IMR-90 (cell line): Measurements from ENCODE around the gene MNT. TPM values are rescaled to one million over a fixed set of nuclear protein-coding genes. Genes with fewer than 3 reads are reported as not detected.

ENCODE experiments used
- ATAC-seq: fragments of 200-7000 bp; cut with Tn5 transposase; 2 replicates; pipeline ENCODE4 v1.9.1; 2020; ENCODE audit warnings: low read depth, mild to moderate bottlenecking, moderate library complexity
- BruUV-seq: library from RNA; stranded (reverse); fragments of 400-500 nt; replicated peaks from 2 replicates; lab custom pipeline; 2021; lab: Mats Ljungman, UMichigan
- CTCF ChIA-PET: fragments of 300-600 bp; formaldehyde crosslinking; extraction: SDS; loops from one replicate; lab custom pipeline; 2021; ENCODE audit warnings: antibody characterized with exemption; lab: Yijun Ruan, JAX
- POLR2A ChIA-PET: fragments of 300-600 bp; sonication (Branson Sonifier 250); formaldehyde crosslinking; loops from one replicate; lab custom pipeline; 2022; ENCODE audit warnings: antibody characterized with exemption; ENCODE audit not compliant: unreplicated experiment; lab: Charles Lee
- DNase-seq: peaks from one replicate; pipeline ENCODE4 v3.0.0; 2013
- H2AFZ ChIP-seq: replicated peaks from 2 replicates; pipeline ENCODE3; 2013; ENCODE audit warnings: low read length, mild to moderate bottlenecking; ENCODE audit not compliant: poor library complexity
- H2AK5ac ChIP-seq: 2 replicates; pipeline ENCODE4 v1.6.1; 2013; ENCODE audit warnings: low read depth, low read length, inconsistent platforms
- H2AK9ac ChIP-seq: replicated peaks from 2 replicates; pipeline ENCODE3; 2013; ENCODE audit warnings: mild to moderate bottlenecking, low read depth, low read length, moderate library complexity; ENCODE audit not compliant: poor library complexity
- H2BK120ac ChIP-seq: 2 replicates; pipeline ENCODE4 v1.6.1; 2013; ENCODE audit warnings: low read depth, low read length, inconsistent platforms
- H2BK15ac ChIP-seq: 3 replicates; pipeline ENCODE4 v1.6.1; 2013; ENCODE audit warnings: low read depth, low read length, inconsistent platforms
- H2BK20ac ChIP-seq: 2 replicates; pipeline ENCODE4 v1.6.1; 2013; ENCODE audit warnings: low read depth, mild to moderate bottlenecking, inconsistent platforms, low read length, moderate library complexity
- H2BK5ac ChIP-seq: 2 replicates; pipeline ENCODE4 v1.6.1; 2013; ENCODE audit warnings: mild to moderate bottlenecking, low read depth, low read length, inconsistent platforms; ENCODE audit not compliant: poor library complexity, severe bottlenecking
- H3K14ac ChIP-seq: replicated peaks from 2 replicates; pipeline ENCODE4 v1.6.1; 2013; ENCODE audit warnings: low read depth, low read length, inconsistent platforms
- H3K18ac ChIP-seq: 2 replicates; pipeline ENCODE4 v1.6.1; 2013; ENCODE audit warnings: low read depth, low read length, control low read depth
- H3K23ac ChIP-seq: 2 replicates; pipeline ENCODE4 v1.6.1; 2013; ENCODE audit warnings: low read depth, low read length, inconsistent platforms
- H3K27ac ChIP-seq: 2 replicates; pipeline ENCODE4 v1.5.1; 2013; ENCODE audit warnings: mild to moderate bottlenecking, control low read depth, low read length; ENCODE audit not compliant: insufficient read depth
- H3K27me3 ChIP-seq: 2 replicates; pipeline ENCODE4 v1.6.1; 2013; ENCODE audit warnings: low read length; ENCODE audit not compliant: control insufficient read depth, insufficient read depth
- H3K36me3 ChIP-seq: 2 replicates; pipeline ENCODE4 v1.6.1; 2013; ENCODE audit warnings: low read length, mixed read lengths; ENCODE audit not compliant: control insufficient read depth, insufficient read depth
- H3K4ac ChIP-seq: 2 replicates; pipeline ENCODE4 v1.6.1; 2013; ENCODE audit warnings: low read depth, low read length, inconsistent platforms
- H3K4me1 ChIP-seq: 2 replicates; pipeline ENCODE4 v1.6.1; 2013; ENCODE audit warnings: low read length, mixed read lengths; ENCODE audit not compliant: control insufficient read depth, insufficient read depth
- H3K4me2 ChIP-seq: 2 replicates; pipeline ENCODE4 v1.6.1; 2013; ENCODE audit warnings: low read depth, mild to moderate bottlenecking, control low read depth, low read length, moderate library complexity
- H3K4me3 ChIP-seq: 2 replicates; pipeline ENCODE4 v1.5.1; 2013; ENCODE audit warnings: low read depth, mild to moderate bottlenecking, control low read depth, low read length, moderate library complexity; ENCODE audit not compliant: insufficient read depth
- H3K56ac ChIP-seq: 2 replicates; pipeline ENCODE4 v1.6.1; 2013; ENCODE audit warnings: low read length, inconsistent platforms; ENCODE audit not compliant: insufficient read depth; ENCODE audit errors: extremely low read depth
- H3K79me1 ChIP-seq, 2 experiments: 2 replicates each; pipeline ENCODE4 v1.6.1; 2013; ENCODE audit warnings: low read length in 2 of 2, inconsistent platforms in 1 of 2, low read depth in 1 of 2
- H3K9ac ChIP-seq: 2 replicates; pipeline ENCODE4 v1.6.1; 2013; ENCODE audit warnings: low read depth, low read length, control low read depth
- H3K9me1 ChIP-seq: 2 replicates; pipeline ENCODE4 v1.6.1; 2013; ENCODE audit warnings: low read length, inconsistent platforms; ENCODE audit not compliant: insufficient read depth
- H3K9me3 ChIP-seq: 2 replicates; pipeline ENCODE4 v1.6.1; 2013; ENCODE audit warnings: low read length; ENCODE audit not compliant: control insufficient read depth, insufficient read depth
- H4K20me1 ChIP-seq: 2 replicates; pipeline ENCODE4 v1.6.1; 2013; ENCODE audit warnings: low read length, inconsistent platforms; ENCODE audit not compliant: insufficient read depth
- H4K5ac ChIP-seq: 2 replicates; pipeline ENCODE4 v1.6.1; 2013; ENCODE audit warnings: mild to moderate bottlenecking, low read depth, low read length, control low read depth
- H4K8ac ChIP-seq, 2 experiments: 2 replicates each; pipeline ENCODE4 v1.6.1; 2013; ENCODE audit warnings: low read depth in 2 of 2, low read length in 2 of 2, control low read depth in 1 of 2, inconsistent platforms in 1 of 2
- H4K91ac ChIP-seq: 2 replicates; pipeline ENCODE4 v1.6.1; 2013; ENCODE audit warnings: low read depth, low read length, inconsistent platforms; ENCODE audit not compliant: insufficient read depth
- BHLHE40 ChIP-seq: fragments of 150-350 bp; IDR thresholded peaks from 2 replicates; pipeline ENCODE4 v1.6.1; 2016; ENCODE audit warnings: mild to moderate bottlenecking, low read depth, low read length
- CEBPB ChIP-seq: IDR thresholded peaks from 2 replicates; pipeline ENCODE4 v1.6.1; 2012; ENCODE audit warnings: low read depth, low read length, improper control_type of control experiment
- CHD1 ChIP-seq: IDR thresholded peaks from 2 replicates; pipeline ENCODE4 v1.6.1; 2012; ENCODE audit warnings: low read depth, low read length, improper control_type of control experiment
- CTCF ChIP-seq: conservative IDR thresholded peaks from 2 replicates; pipeline ENCODE4 v1.5.1; 2012; ENCODE audit warnings: mild to moderate bottlenecking, low read depth, low read length, improper control_type of control experiment
- ELK1 ChIP-seq: fragments of 150-350 bp; IDR thresholded peaks from 2 replicates; pipeline ENCODE4 v1.6.1; 2016; ENCODE audit warnings: low read depth, mild to moderate bottlenecking, low read length, moderate library complexity, borderline replicate concordance
- FOS ChIP-seq: fragments of 150-350 bp; IDR thresholded peaks from 2 replicates; pipeline ENCODE4 v1.6.1; 2016; ENCODE audit warnings: low read depth, low read length
- MAFK ChIP-seq: IDR thresholded peaks from 2 replicates; pipeline ENCODE4 v1.6.1; 2012; ENCODE audit warnings: low read depth, low read length, improper control_type of control experiment
- MAZ ChIP-seq: IDR thresholded peaks from 2 replicates; pipeline ENCODE4 v1.6.1; 2012; ENCODE audit warnings: low read depth, mild to moderate bottlenecking, low read length, improper control_type of control experiment, moderate library complexity, borderline replicate concordance
- MXI1 ChIP-seq: IDR thresholded peaks from 2 replicates; pipeline ENCODE4 v1.6.1; 2012; ENCODE audit warnings: low read depth, mild to moderate bottlenecking, low read length, moderate library complexity, borderline replicate concordance
- NFE2L2 ChIP-seq: fragments of 150-350 bp; IDR thresholded peaks from 2 replicates; pipeline ENCODE4 v1.6.1; 2016; ENCODE audit warnings: low read depth, mild to moderate bottlenecking, low read length
- RAD21 ChIP-seq: IDR thresholded peaks from 2 replicates; pipeline ENCODE4 v1.6.1; 2012; ENCODE audit warnings: low read length, improper control_type of control experiment
- RFX5 ChIP-seq: IDR thresholded peaks from 2 replicates; pipeline ENCODE4 v1.8.0; 2012; ENCODE audit warnings: low read depth, mild to moderate bottlenecking, low read length, moderate library complexity
- SMC3 ChIP-seq: fragments of 150-350 bp; IDR thresholded peaks from 2 replicates; pipeline ENCODE4 v1.6.1; 2016; ENCODE audit warnings: low read depth, mild to moderate bottlenecking, antibody characterized with exemption, low read length, moderate library complexity
- USF2 ChIP-seq: fragments of 150-350 bp; IDR thresholded peaks from 2 replicates; pipeline ENCODE4 v1.6.1; 2017; ENCODE audit warnings: mild to moderate bottlenecking, antibody characterized with exemption, low read length, low read depth
- whole genome bisulfite sequencing, 2 experiments: methylation state at CpG; one replicate each; pipeline versions ENCODE4 v1.1.5 to v1.1.7; 2013; ENCODE audit warnings: missing lambda C conversion rate in 2 of 2; ENCODE audit not compliant: insufficient read length in 1 of 2; ENCODE audit errors: extremely low coverage in 2 of 2; 5-methylcytosine and 5-hydroxymethylcytosine counted together
- dilution Hi-C: fragments of 300-500 bp; cut with HindIII; formaldehyde crosslinking; loops from one replicate; pipeline ENCODE4 v1.14.3; 2018; ENCODE audit warnings: low sequenced_read_pairs; ENCODE audit not compliant: unreplicated experiment
- in situ Hi-C: fragments of 300-500 bp; cut with MboI; formaldehyde crosslinking; loops from 3 replicates; pipeline ENCODE4 v1.14.3; 2019; ENCODE audit warnings: low sequenced_read_pairs, inconsistent platforms, mixed read lengths
- intact Hi-C: fragments of 100-400 bp; cut with micrococcal nuclease; formaldehyde crosslinking; loops from 2 replicates; pipeline ENCODE4 v1.10.0; 2022
- polyA plus RNA-seq, 3 experiments: library from polyadenylated mRNA; depleted of rRNA; stranded (reverse); fragments of >200 nt; gene quantifications; 2 replicates each; pipeline ENCODE4 v1.2.3, GENCODE V29; 2012; ENCODE audit warnings: low replicate concordance in 1 of 3
- total RNA-seq: library from RNA; depleted of rRNA; stranded (reverse); fragments of >200 nt; gene quantifications from 2 replicates; pipeline ENCODE4 v1.2.3, GENCODE V29; 2012

Gene MNT
- total and polyA plus RNA-seq, 2 of the 4 experiments (the other 2 are of a cell fraction), result 1.4 to 8.3 TPM

GRCh38 chr17:2397247-2398171 is 3.4 kb downstream of the MNT start:
- 55% methylated on average over 4 of the region's 12 CpGs; no CpG with 5 or more reads in 1 of the 2 experiments for WGBS, 2 experiments
- peaks cover 14 to 57% of the 10 kb centered on the region in 2 experiments; a peak in 3 of 4 replicates for H3K79me1 ChIP-seq
- peaks cover 38% of the 10 kb centered on the region for H3K4me1 ChIP-seq
- DNase-seq (no peak), ATAC-seq (no peak)
- in situ Hi-C loops, result no loop called here
- dilution Hi-C loops, result no loop called here
- peak overlapping the region; percentile 84 for H3K27ac ChIP-seq
- ChIA-PET CTCF (no interaction called here), POLR2A (no interaction called here)
- peak overlapping the region; percentile 50 for H3K56ac ChIP-seq
- peak overlapping the region; percentile 34 for H4K5ac ChIP-seq
- H2BK5ac ChIP-seq, result peak overlapping the region; percentile 94
- H2BK15ac ChIP-seq, result peak overlapping the region; percentile 23; the same call in 1 of the 3 replicates
- H2AK5ac ChIP-seq, result peak overlapping the region; percentile 100
- H4K91ac ChIP-seq, result peak overlapping the region; percentile 82
- intact Hi-C loops, result no loop called here
- no peak overlapping the region for H3K4me3 ChIP-seq
- H2BK20ac ChIP-seq, result peak overlapping the region; percentile 90
- H3K14ac ChIP-seq, result peak overlapping the region; percentile 88
- peak overlapping the region; percentile 61 to 88 for H4K8ac ChIP-seq
- H2AK9ac ChIP-seq, result peak overlapping the region; percentile 88
- BruUV-seq, result no TSS peak
- H3K9me3 ChIP-seq, result no peaks in the 10 kb centered on the region
- H3K4ac ChIP-seq, result peak overlapping the region; percentile 99
- H2AFZ ChIP-seq, result peak overlapping the region; percentile 90
- peak overlapping the region; percentile 59 for H3K9ac ChIP-seq
- peak overlapping the region; percentile 70 for H3K4me2 ChIP-seq
- peak overlapping the region; percentile 90 for H2BK120ac ChIP-seq
- peaks cover 17% of the 10 kb centered on the region for H3K9me1 ChIP-seq
- H4K20me1 ChIP-seq, result peaks cover 27% of the 10 kb centered on the region
- peak overlapping the region; percentile 67 for H3K18ac ChIP-seq
- H3K36me3 ChIP-seq, result no peaks in the 10 kb centered on the region
- H3K23ac ChIP-seq, result peak overlapping the region; percentile 92
- H3K27me3 ChIP-seq, result no peaks in the 10 kb centered on the region
- TF ChIP-seq ELK1, result no peak
- no peak for TF ChIP-seq CTCF
- no peak for TF ChIP-seq BHLHE40
- TF ChIP-seq SMC3, result no peak
- no peak for TF ChIP-seq RFX5
- TF ChIP-seq CHD1, result no peak
- no peak for TF ChIP-seq FOS
- no peak for TF ChIP-seq RAD21
- TF ChIP-seq MXI1, result no peak
- no peak for TF ChIP-seq CEBPB
- TF ChIP-seq MAZ, result no peak
- TF ChIP-seq NFE2L2, result no peak
- TF ChIP-seq USF2, result no peak
- no peak for TF ChIP-seq MAFK
